Testis (tissue), 3 donors: ENCODE measurements around the gene CD4. TPM values are rescaled to one million over a fixed set of nuclear protein-coding genes. Genes with fewer than 3 reads are reported as not detected.

Experiments used
- DNase-seq: peaks from one replicate; pipeline ENCODE4 v3.0.0-alpha.2; 2019
- H3K27ac ChIP-seq, 2 donors: fragments of 200-600 bp; sonication (generic); one replicate each; pipeline ENCODE4 v1.5.1; 2019
- H3K27me3 ChIP-seq: fragments of 200-600 bp; sonication (generic); one replicate; pipeline ENCODE4 v1.5.1; 2019
- H3K36me3 ChIP-seq: fragments of 200-600 bp; sonication (generic); one replicate; pipeline ENCODE4 v1.5.1; 2017; ENCODE audit warnings: low read depth; ENCODE audit errors: missing control alignments
- H3K4me1 ChIP-seq: fragments of 200-600 bp; sonication (generic); one replicate; pipeline ENCODE4 v1.5.1; 2019
- H3K4me3 ChIP-seq, 2 donors: fragments of 200-600 bp; sonication (generic); one replicate each; pipeline ENCODE4 v1.5.1; 2017 to 2019
- H3K9me3 ChIP-seq: fragments of 200-600 bp; sonication (generic); one replicate; pipeline ENCODE4 v1.5.1; 2017
- POLR2A ChIP-seq: fragments of 450-650 bp; IDR thresholded peaks from one replicate; pipeline ENCODE4 v1.6.1; 2017; ENCODE audit warnings: antibody characterized with exemption, mild to moderate bottlenecking, moderate library complexity
- WGBS, 2 donors: methylation state at CpG; one replicate each; pipeline ENCODE4 v1.1.5; 2018; 5-methylcytosine and 5-hydroxymethylcytosine counted together
- intact Hi-C: fragments of 100-400 bp; cut with DNase I; formaldehyde crosslinking; loops from one replicate; pipeline ENCODE4 v1.15.1; 2023; ENCODE audit warnings: low total_unique reads
- polyA plus RNA-seq: library from polyadenylated mRNA; stranded (reverse); fragments of 350-450 nt; fragmentation: Illumina TruSeq; extraction: RNeasy Lipid Tissue Mini Kit (QIAGEN cat#74804); gene quantifications from one replicate; pipeline ENCODE4 v1.2.3, GENCODE V29; 2014; ENCODE audit warnings: low read depth, low replicate concordance; ENCODE audit not compliant: insufficient read depth
- total RNA-seq, 2 donors: library from RNA; depleted of rRNA; stranded (reverse); fragments of >200 nt; gene quantifications; one replicate each; pipeline ENCODE4 v1.2.3, GENCODE V29; 2016
- TF ChIP-seq, protein P1 (sequence below), 3 experiments: fragments of 450-650 bp in 2 of 3; fragments of 200-600 bp in 1 of 3; sonication (generic) in 1 of 3; IDR thresholded peaks; one replicate each; pipeline ENCODE4 v1.5.1; 2016 to 2019; ENCODE audit warnings: antibody characterized with exemption in 3 of 3, mild to moderate bottlenecking in 2 of 3, moderate library complexity in 1 of 3

Gene CD4
- total and polyA plus RNA-seq, 3 donors from 2014 or later, result 2.0 to 22.2 (median 4.5) TPM

DNA sequence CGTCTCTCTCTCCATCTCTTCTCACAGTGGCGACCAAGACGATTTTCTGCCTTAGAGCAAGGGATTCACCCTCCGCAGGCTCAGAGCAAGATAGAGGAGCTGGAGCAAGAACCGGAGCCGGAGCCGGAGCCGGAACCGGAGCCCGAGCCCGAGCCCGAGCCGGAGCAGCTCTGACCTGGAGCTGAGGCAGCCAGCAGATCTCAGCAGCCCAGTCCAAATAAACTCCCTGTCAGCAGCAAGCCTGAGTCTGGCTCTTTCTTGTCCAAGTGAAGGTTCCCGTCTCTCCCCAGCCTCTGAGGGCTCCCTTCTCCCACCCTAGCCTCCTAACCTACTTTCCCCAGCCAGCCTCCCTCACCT lies 11.1 kb upstream of the CD4 start:
- H3K27ac ChIP-seq, result peak overlapping the region; percentile 84 to 87
- DNase-seq, result peak; percentile 55
- H3K4me3 ChIP-seq, result peak overlapping the region; percentile 29 to 43
- intact Hi-C loops, result loop anchor here (10.0 kb wide), 1 partner anchor 47 kb away; the partner anchor contains the start of genes GPR162 and P3H3
- no peaks in the 10 kb centered on the region for H3K36me3 ChIP-seq
- no peaks in the 10 kb centered on the region for H3K9me3 ChIP-seq
- 19 to 21% methylated on average over 14 of the region's 14 CpGs for WGBS, 2 donors
- H3K4me1 ChIP-seq, result peaks cover 22% of the 10 kb centered on the region
- TF ChIP-seq, protein P1, sequence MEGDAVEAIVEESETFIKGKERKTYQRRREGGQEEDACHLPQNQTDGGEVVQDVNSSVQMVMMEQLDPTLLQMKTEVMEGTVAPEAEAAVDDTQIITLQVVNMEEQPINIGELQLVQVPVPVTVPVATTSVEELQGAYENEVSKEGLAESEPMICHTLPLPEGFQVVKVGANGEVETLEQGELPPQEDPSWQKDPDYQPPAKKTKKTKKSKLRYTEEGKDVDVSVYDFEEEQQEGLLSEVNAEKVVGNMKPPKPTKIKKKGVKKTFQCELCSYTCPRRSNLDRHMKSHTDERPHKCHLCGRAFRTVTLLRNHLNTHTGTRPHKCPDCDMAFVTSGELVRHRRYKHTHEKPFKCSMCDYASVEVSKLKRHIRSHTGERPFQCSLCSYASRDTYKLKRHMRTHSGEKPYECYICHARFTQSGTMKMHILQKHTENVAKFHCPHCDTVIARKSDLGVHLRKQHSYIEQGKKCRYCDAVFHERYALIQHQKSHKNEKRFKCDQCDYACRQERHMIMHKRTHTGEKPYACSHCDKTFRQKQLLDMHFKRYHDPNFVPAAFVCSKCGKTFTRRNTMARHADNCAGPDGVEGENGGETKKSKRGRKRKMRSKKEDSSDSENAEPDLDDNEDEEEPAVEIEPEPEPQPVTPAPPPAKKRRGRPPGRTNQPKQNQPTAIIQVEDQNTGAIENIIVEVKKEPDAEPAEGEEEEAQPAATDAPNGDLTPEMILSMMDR (IDR thresholded peaks at IDR 0.05), result no peak
- TF ChIP-seq POLR2A, result no peak
- no peaks in the 10 kb centered on the region for H3K27me3 ChIP-seq

DNA sequence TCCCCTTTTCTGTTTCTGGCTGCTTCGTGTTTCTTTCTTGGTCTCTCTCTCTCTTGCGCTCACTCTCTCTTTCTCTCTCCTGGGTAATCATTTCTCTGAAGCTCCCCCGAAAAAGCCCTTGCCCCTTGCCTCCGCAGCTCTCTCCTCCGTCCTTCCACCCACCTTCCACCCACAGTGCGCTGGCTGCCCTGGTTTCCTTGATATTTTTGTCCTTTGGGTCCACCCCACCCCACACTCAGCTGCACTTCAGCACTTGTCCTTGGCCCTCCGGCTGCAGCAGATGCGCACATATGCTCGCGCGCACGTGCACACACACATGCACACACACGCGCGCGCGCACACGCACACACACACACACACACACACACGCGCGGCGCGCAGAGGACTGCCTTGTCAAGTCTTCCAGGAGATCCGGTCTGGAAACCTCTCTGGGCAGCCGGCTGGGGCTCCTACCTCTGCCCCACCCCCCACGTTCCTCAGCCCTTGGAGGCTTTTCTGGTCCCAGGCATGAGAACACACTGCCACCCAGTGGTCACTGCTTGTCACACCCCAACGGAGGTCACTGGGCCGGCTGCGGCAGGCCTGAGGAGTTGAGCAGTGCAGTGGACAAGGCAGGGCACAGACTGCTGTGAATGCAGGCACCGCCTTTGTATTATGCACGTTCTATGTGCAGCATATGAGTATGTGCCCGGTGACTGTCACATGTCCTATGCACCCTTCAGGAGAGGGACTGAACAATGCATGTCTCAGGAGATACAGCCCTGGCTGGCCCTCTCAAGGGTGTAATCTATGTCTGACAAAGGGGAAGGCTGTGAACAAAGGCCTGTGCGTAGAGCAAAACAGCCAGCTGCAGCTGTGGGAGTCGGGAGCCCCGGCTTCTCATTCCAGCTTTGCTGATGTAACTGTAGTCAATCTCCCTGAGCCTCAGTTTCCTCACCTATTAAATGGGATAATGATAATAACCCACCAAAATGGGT lies 10.5 kb upstream of the CD4 start:
- Histone ChIP-seq H3K27me3 (no peaks in the 10 kb centered on the region), H3K27ac (peak overlapping the region; percentile 84 to 87), H3K36me3 (no peaks in the 10 kb centered on the region), H3K4me3 (peak overlapping the region; percentile 29 to 43), H3K4me1 (peaks cover 22% of the 10 kb centered on the region), H3K9me3 (no peaks in the 10 kb centered on the region)
- peak; percentile 96 for DNase-seq
- TF ChIP-seq, protein P1 (IDR thresholded peaks at IDR 0.05), result peak; percentile 85 to 96 (median 94)
- TF ChIP-seq POLR2A, result no peak
- 3% methylated on average over 11 to 35 of the region's 35 CpGs for WGBS, 2 donors
- intact Hi-C loops, result loop anchor here (10.0 kb wide), 1 partner anchor 46 kb away; the partner anchor contains the start of genes GPR162 and P3H3

DNA sequence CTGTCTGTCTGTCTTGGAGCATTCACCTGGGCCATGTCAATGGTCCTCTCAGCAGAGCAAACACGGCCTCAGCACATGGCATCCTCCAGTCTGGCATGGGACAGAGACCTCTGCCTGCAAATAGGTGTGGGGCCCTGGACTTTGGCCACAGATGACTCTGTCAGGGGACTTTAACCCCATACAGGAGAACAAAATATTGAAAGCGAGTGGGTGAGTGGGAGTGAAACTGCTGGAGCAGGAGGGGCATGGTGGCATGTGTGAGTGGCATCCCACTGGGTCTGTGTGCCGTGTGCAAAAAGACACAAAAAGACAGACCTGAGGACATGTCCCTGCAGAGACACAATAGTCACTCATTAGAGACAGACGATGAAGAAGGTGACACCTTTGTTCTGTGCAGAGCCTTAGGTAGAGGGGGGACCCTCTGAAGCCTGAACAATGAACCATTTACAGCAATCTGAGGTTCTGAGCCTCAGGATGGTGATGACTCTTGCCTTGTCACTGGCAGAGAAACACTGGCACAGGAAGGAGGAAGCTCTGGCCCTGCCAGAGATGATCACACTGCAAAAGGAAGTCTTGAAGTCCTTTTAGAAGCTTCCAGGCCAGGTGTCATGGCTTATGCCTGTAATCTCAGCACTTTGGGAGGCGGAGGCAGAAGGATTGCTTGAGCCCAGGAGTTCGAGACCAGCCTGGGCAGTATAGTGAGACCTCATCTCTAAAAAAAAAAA lies 9.5 kb upstream of the CD4 start:
- H3K36me3 ChIP-seq, result no peaks in the 10 kb centered on the region
- H3K4me3 ChIP-seq, result no peak overlapping the region
- no peaks in the 10 kb centered on the region for H3K9me3 ChIP-seq
- TF ChIP-seq POLR2A, result no peak
- TF ChIP-seq, protein P1 (IDR thresholded peaks at IDR 0.05), result no peak
- intact Hi-C loops, result loop anchor here (10.0 kb wide), 1 partner anchor 45 kb away; the partner anchor contains the start of genes GPR162 and P3H3
- peak overlapping the region in 1 of 2 donors; percentile 87 for H3K27ac ChIP-seq
- DNase-seq, result no peak
- WGBS, 2 donors, result 80 to 87% methylated on average over 6 of the region's 6 CpGs
- H3K4me1 ChIP-seq, result peaks cover 18% of the 10 kb centered on the region
- H3K27me3 ChIP-seq, result no peaks in the 10 kb centered on the region

DNA sequence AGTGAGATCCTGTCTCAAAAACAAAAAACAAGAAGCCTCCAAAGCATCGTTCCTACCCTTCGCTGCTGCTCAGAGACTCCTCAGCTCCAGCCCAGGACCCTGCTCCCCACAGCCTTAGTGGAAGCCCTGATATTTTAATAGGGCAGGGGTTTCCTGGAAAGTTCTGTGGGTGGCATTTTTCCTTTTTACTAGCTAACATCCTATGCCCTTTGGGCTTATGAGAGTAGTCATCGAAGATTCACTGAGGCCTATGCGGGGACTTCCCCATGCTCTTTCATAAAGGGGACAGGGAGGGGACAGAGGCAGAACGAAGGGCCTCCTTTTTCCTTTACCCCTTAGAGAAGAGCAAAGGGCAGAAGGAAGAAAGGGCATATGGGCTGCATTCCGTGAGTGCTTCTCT lies 8.8 kb upstream of the CD4 start:
- no peak overlapping the region for H3K4me3 ChIP-seq
- H3K36me3 ChIP-seq, result no peaks in the 10 kb centered on the region
- DNase-seq, result no peak
- WGBS, 2 donors, result 82 to 84% methylated on average over 6 of the region's 6 CpGs
- H3K4me1 ChIP-seq, result peaks cover 18% of the 10 kb centered on the region
- peak overlapping the region in 1 of 2 donors; percentile 50 for H3K27ac ChIP-seq
- no peaks in the 10 kb centered on the region for H3K9me3 ChIP-seq
- TF ChIP-seq, protein P1 (IDR thresholded peaks at IDR 0.05), result no peak
- TF ChIP-seq POLR2A, result no peak
- intact Hi-C loops, result no loop called here
- no peaks in the 10 kb centered on the region for H3K27me3 ChIP-seq
